Sigmoid colon (tissue), 7 donors: Measurements from ENCODE around the gene MRPL23. TPM values are rescaled to one million over a fixed set of nuclear protein-coding genes. Genes with fewer than 3 reads are reported as not detected.

Experiments used
- DNase-seq: peaks from one replicate; pipeline ENCODE4 v3.0.0-alpha.2; 2019
- H3K27ac ChIP-seq, 4 donors: fragments of 200-600 bp; sonication (generic); one replicate each; pipeline ENCODE4 v1.5.1; 2016 to 2019; ENCODE audit warnings: mild to moderate bottlenecking in 1 of 4
- H3K27me3 ChIP-seq, 3 donors: fragments of 200-600 bp; sonication (generic); one replicate each; pipeline ENCODE4 v1.5.1; 2019; ENCODE audit warnings: mild to moderate bottlenecking in 1 of 3
- H3K36me3 ChIP-seq, 4 donors: fragments of 200-600 bp; sonication (generic); one replicate each; pipeline ENCODE4 v1.5.1; 2016 to 2019
- H3K4me1 ChIP-seq, 4 donors: fragments of 200-600 bp; sonication (generic); one replicate each; pipeline ENCODE4 v1.5.1; 2017 to 2019
- H3K4me3 ChIP-seq, 4 donors: fragments of 200-600 bp; sonication (generic); one replicate each; pipeline ENCODE4 v1.5.1; 2017 to 2019; ENCODE audit warnings: mild to moderate bottlenecking in 2 of 4, moderate library complexity in 1 of 4
- H3K9me3 ChIP-seq, 4 donors: fragments of 200-600 bp in 3 of 4; sonication (generic) in 3 of 4; one replicate each; pipeline versions ENCODE4 v1.5.1 to v1.6.1; 2013 to 2019
- CTCF ChIP-seq, 4 experiments: fragments of 450-650 bp in 3 of 4; fragments of 200-600 bp in 1 of 4; IDR thresholded peaks; one replicate each; pipeline ENCODE4 v1.5.1; 2016 to 2019; ENCODE audit warnings: antibody characterized with exemption in 4 of 4, mild to moderate bottlenecking in 3 of 4, moderate library complexity in 2 of 4
- EP300 ChIP-seq, 4 donors: sonication (generic); formaldehyde crosslinking; IDR thresholded peaks; one replicate each; pipeline ENCODE4 v1.6.1; 2017; ENCODE audit warnings: antibody characterized with exemption in 4 of 4
- POLR2A ChIP-seq, 2 donors: fragments of 450-650 bp; IDR thresholded peaks; one replicate each; pipeline ENCODE4 v1.6.1; 2016; ENCODE audit warnings: antibody characterized with exemption in 2 of 2, mild to moderate bottlenecking in 2 of 2, moderate library complexity in 2 of 2
- POLR2AphosphoS5 ChIP-seq, 4 donors: sonication (generic); formaldehyde crosslinking; IDR thresholded peaks; one replicate each; pipeline ENCODE4 v1.6.1; 2017; ENCODE audit warnings: antibody characterized with exemption in 4 of 4
- WGBS, 2 donors: extraction: QIAGEN DNeasy Blood & Tissue Kit; methylation state at CpG; one replicate each; pipeline ENCODE4 v1.1.7; 2013; 5-methylcytosine and 5-hydroxymethylcytosine counted together
- intact Hi-C: fragments of 100-400 bp; cut with DNase I; formaldehyde crosslinking; loops from one replicate; pipeline ENCODE4 v1.15.1; 2023
- polyA plus RNA-seq, 3 donors: library from polyadenylated mRNA; stranded (reverse); fragments of 200-250 nt; gene quantifications; one replicate each; pipeline ENCODE4 v1.2.3, GENCODE V29; 2013
- total RNA-seq, 4 donors: library from RNA; depleted of rRNA; stranded (reverse); fragments of >200 nt; gene quantifications; one replicate each; pipeline ENCODE4 v1.1.0, GENCODE V29; 2016
- donor health status: healthy with polysubstance abuse.
- donor health status: Bipolar disorder and iron deficiency.
- donor health status: healthy.

Gene MRPL23
- total and polyA plus RNA-seq, 7 donors, result 61.2 to 189 (median 82.9) TPM

- DNase-seq, result peak; percentile 18
- intact Hi-C loops, result no loop called here
- Histone ChIP-seq H3K27me3 (no peaks in the 10 kb centered on the region), H3K36me3 (no peaks in the 10 kb centered on the region), H3K9me3 (no peaks in the 10 kb centered on the region), H3K4me3 (no peak overlapping the region), H3K4me1 (no peaks in the 10 kb centered on the region), H3K27ac (no peak overlapping the region)
- WGBS, 2 donors, result 72% methylated on average over 3 of the region's 29 CpGs; no CpG with 5 or more reads in 1 of the 2 donors
- TF ChIP-seq POLR2AphosphoS5 (IDR thresholded peaks at IDR 0.05), result no peak
- TF ChIP-seq EP300 (IDR thresholded peaks at IDR 0.05), result no peak
- TF ChIP-seq CTCF (IDR thresholded peaks at IDR 0.05), result no peak
- no peak for TF ChIP-seq POLR2A (IDR thresholded peaks at IDR 0.05)
These were observed 5.8 kb downstream of the MRPL23 start for GRCh38 chr11:1952806-1953482.

GRCh38 chr11:1953489-1954266 is 6.5 kb downstream of the MRPL23 start:
- peak; percentile 38 for DNase-seq
- WGBS, 2 donors, result 47 to 93% methylated on average over 6 to 15 of the region's 23 CpGs
- intact Hi-C loops, result no loop called here

GRCh38 chr11:1958367-1958766 is 11.2 kb downstream of the MRPL23 start:
- no CpG with 5 or more reads among the region's 18 CpGs for WGBS, 2 donors
- DNase-seq, result no peak
- no peaks in the 10 kb centered on the region for H3K9me3 ChIP-seq
- TF ChIP-seq CTCF (IDR thresholded peaks at IDR 0.05) (no peak), POLR2A (IDR thresholded peaks at IDR 0.05) (no peak), POLR2AphosphoS5 (IDR thresholded peaks at IDR 0.05) (no peak), EP300 (IDR thresholded peaks at IDR 0.05) (no peak)
- intact Hi-C loops, result no loop called here
- no peaks in the 10 kb centered on the region for H3K27me3 ChIP-seq
- H3K36me3 ChIP-seq, result no peaks in the 10 kb centered on the region
- H3K27ac ChIP-seq, result no peak overlapping the region
- H3K4me3 ChIP-seq, result no peak overlapping the region
- H3K4me1 ChIP-seq, result no peaks in the 10 kb centered on the region

More at GRCh38 chr11:1953489-1954266, 6.5 kb downstream of the MRPL23 start:
- TF ChIP-seq CTCF (IDR thresholded peaks at IDR 0.05) (peak in 1 of 4 experiments; percentile 21), EP300 (IDR thresholded peaks at IDR 0.05) (no peak), POLR2AphosphoS5 (IDR thresholded peaks at IDR 0.05) (no peak)
- no peaks in the 10 kb centered on the region for H3K27me3 ChIP-seq
- H3K4me3 ChIP-seq, result no peak overlapping the region
- H3K9me3 ChIP-seq, result no peaks in the 10 kb centered on the region
- no peak overlapping the region for H3K27ac ChIP-seq
- no peaks in the 10 kb centered on the region for H3K36me3 ChIP-seq
- no peaks in the 10 kb centered on the region for H3K4me1 ChIP-seq

- Histone ChIP-seq H3K27me3 (no peaks in the 10 kb centered on the region), H3K4me3 (no peak overlapping the region), H3K36me3 (no peaks in the 10 kb centered on the region), H3K9me3 (no peaks in the 10 kb centered on the region), H3K4me1 (no peaks in the 10 kb centered on the region), H3K27ac (no peak overlapping the region)
- intact Hi-C loops, result no loop called here
- TF ChIP-seq CTCF (IDR thresholded peaks at IDR 0.05) (no peak), POLR2A (IDR thresholded peaks at IDR 0.05) (no peak), EP300 (IDR thresholded peaks at IDR 0.05) (no peak), POLR2AphosphoS5 (IDR thresholded peaks at IDR 0.05) (no peak)
- DNase-seq, result peak; percentile 17
- WGBS, 2 donors, result 84 to 90% methylated on average over 5 to 8 of the region's 17 CpGs
These were observed 12.7 kb downstream of the MRPL23 start for GRCh38 chr11:1959786-1960185.
